SK-N-DZ (cell line): ENCODE results near the gene PHKA2.
"Not testable (repeated sequence)": the region's sequence is repeated elsewhere in the genome, so short reads cannot be mapped to it uniquely, and the experiment has no call there.

ENCODE experiments used
- DNase-seq: peaks from one replicate; pipeline ENCODE4 v3.0.0-alpha.2; 2015; ENCODE audit warnings: low spot score

Gene PHKA2

DNA sequence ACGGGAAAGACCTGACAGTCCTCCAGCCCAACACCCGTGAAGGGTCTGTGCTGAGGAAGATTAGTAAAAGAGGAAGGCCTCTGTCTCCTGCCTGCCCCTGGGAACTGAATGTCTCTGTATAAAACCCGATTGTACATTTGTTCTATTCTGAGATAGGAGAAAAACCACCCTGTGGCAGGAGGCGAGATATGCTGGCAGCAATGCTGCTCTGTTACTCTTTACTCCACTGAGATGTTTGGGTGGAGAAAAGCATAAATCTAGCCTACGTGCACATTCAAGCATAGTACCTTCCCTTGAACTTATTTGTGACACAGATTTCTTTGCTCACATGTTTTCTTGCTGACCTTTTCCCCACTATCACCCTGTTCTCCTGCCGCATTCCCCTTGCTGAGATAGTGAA, 3.7 kb downstream of the PHKA2 start:
- DNase-seq, result not testable (repeated sequence)

DNA sequence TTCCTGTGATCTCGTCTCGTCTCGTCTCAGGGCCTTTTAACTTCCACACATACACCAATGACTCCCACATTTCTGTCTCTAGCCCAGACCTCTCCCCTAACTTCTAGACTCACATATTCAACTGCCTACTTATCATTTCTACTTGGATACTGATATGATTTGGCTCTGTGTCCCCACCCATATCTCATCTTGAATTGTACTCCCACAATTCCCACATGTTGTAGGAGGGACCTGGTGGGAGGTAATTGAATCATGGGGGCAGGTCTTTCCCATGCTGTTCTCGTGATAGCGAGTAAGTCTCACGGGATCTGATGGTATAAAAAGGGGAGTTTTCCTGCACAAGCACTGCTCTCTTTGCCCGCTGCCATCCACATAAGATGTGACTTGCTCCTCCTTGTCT, 8.9 kb downstream of the PHKA2 start:
- no peak for DNase-seq

DNA sequence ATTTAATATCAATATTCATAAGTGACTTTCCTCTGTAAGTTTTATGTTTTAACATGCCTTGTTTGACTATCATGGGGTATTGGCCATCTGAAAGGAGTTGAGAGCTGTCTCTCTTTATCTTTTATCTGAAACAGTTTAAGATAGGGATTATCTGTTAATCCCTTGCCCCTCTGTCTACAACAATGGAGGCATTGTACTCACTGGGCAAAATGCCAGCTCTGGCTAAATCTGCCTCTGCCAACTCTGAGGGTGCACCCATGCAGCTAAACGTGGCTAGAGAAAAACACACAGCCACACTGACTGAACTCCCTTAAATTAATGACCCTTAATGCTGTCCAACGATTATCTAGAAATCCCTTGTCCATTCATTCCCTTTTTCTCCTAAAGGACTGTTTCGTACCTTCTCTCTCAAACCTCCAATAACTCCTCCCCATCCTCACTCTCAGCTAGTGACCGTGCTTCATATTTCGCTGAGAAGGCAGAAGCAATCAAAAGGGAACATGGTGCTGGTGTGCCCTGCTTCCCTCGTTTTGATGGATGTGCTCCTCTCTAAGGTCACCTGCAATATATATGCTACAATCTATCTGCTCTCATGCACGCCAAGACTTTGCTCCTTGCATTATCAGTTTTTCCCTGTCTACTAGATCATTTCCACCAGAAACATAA, 10.3 kb downstream of the PHKA2 start:
- DNase-seq, result no peak

DNA sequence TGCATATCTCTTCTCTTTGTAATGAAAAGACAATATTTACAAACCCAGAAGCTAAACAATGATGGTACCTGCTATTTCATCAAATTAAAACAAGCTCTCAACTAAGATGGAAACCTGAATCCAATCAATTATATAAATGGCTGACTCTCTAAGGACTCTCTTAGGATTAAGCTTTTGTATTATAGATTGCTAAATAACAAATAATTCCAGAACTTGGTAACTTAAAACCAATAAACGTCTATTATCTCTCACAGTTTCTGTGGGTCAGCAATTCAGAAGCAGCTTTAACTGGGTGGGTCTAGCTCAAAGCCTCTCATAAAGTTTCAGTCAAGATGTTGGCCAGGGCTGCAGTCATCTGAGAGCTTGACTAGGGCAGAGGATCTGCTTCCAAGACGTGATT, 12.4 kb downstream of the PHKA2 start:
- DNase-seq, result no peak

DNA sequence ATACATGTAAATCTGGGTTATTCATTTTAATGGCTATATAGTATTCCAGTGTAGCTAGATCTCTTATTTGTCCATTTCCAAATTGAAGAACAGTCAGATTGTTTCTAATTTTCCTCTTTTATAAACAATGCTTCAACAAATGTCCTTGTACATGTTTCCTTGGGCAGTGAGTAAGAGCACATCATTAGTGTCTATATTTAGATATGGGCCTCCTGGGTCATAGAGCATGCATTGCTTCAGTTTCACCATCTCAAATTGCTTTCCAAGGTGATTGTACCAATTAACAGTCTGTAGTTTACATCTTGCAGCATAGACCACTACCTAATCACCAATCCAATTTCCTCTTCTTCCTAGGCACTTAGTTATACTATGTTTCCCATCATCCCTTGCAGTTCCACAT, 13.4 kb downstream of the PHKA2 start:
- DNase-seq, result no peak

DNA sequence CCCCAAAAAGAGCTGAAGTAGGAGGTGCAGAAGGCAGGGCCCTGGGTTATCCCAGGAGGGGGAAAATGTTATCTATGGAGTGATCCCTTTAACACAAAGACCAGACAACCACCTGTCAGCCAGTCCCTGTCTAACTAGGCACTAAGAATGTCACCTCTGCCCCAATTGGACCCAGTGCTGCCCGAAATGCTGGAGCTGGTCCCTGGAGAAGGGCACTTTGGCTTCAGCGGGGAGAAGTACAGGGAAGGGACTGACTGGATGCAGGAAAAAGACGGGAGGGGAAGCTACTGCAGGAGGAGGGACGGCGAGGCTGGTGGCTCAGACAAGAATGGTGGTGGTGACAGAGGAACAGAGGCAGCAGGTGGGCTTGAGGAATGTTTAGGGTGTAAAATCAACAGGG, 17.3 kb downstream of the PHKA2 start:
- DNase-seq, result no peak

DNA sequence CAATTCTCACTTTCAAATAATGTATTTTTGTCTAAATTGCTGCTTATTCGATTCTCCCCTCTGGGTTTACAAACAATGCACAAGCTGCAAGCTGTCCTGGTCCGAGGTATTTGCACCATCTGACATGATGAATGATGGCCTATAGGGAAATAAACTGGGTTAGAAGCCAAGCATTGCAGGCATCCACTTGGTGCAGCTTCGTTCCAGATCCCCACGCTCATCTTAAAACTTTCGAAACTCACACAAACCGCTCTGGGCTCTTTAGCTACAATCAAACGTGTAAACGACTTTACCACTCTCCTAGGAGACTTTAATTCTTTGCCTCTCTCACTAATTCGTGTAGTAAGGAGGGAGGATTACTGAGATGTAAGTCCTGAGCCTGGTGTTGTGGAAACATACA, 19.0 kb downstream of the PHKA2 start:
- no peak for DNase-seq

DNA sequence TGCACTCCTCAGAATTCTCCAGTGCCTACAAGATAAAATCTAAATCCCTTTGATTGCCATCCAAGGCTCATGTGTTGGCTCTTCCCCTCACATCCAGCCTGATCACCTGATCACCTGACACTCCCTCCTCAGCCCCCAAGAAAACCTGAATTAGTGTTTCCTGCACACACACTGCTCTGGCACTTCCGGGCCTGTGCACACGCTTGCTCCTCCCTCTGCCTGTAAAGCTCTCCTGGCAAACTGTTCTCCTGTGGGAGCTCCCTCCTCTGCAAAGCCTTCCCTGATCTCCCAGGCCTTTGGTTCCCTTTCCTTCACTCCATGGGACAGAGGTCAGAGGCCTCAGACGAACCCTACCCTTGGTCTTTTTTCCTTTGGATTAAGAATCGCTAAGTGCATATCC, 19.9 kb downstream of the PHKA2 start:
- DNase-seq, result no peak

DNA sequence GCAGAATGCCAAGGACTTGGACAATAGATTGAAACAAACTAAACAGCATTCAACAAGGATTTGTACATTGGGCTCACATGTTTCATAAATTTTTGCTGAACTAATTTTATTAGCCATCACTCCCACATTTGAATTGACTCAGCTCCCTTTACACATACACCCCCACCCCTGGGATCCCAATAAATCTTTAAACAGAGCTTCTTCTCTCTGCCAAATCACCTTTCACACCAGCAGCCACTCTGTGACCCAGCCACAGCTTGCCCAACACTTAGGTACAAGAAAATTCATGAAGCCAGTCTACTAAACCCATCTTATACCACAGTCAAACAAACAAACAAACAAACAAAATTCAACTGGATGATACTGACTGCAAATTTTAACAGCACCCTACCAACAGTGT, 21.6 kb downstream of the PHKA2 start:
- DNase-seq, result no peak

DNA sequence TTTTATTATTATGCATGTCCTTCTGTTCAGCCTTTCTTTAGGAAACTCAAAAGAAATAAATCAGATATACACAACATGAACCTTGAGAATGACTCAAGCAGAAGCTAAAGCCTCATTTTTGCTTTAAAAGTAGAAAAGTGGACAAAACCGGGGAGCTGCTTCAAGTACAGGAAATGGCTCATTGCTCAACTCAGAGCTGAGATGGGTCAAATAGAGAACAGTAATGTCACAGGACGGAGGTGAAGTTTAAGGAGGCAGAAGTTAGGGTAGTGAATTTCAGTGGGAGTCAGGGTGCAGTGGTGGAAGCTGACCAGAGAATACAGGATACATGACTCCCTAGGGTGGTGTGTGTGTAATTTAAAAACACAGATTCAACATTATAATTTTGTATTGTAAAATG, 22.2 kb downstream of the PHKA2 start:
- no peak for DNase-seq

DNA sequence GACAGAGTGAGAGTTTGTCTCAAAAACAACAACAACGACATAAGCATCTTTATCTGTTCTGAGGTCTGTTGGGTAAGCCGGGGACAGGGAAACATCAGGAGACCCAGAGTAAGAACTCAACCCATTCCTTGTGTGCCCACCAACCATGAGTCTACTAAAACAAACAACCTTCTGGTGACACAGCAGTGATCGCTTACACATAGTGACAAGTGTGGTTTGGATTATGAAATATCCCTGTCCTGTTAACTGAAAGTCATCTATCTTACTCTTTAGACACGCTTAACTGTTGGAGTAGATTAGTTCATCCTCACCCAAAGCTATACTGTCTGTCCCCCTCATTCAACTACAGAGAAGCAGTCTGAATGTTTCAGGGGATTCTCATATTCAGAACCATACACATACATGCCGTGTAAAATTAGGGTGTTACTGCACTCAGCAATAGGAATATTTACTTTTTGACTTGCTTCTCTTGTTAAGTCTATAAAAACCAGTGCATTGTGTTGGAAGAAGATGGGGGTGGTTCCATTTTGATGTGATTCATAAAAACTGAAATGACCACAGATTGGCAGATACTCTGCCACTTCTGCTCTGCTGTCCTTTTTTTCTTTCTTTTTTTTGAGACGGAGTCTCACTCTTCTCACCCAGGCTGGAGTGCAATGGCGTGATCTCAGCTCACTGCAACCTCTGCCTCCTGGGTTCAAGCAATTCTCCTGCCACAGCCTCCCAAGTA, 27.4 kb downstream of the PHKA2 start:
- DNase-seq, result no peak

DNA sequence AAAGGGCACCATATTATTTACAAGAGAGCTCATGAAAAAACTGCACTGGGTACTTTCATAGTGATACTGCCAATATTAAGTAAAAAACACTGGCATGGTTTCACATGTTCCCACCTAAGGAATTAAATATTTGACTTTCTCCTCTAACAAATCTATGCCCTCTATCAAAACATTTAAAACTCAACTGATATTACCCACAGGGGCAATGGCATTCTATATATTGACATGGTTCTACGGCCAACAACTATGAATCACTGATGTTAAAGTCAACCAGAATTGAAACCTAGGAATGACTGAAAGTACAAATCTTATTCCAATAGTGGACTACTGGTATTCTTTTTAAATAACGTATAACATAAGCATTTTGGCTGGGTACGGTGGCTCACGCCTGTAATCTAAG, 28.2 kb downstream of the PHKA2 start:
- DNase-seq, result no peak

DNA sequence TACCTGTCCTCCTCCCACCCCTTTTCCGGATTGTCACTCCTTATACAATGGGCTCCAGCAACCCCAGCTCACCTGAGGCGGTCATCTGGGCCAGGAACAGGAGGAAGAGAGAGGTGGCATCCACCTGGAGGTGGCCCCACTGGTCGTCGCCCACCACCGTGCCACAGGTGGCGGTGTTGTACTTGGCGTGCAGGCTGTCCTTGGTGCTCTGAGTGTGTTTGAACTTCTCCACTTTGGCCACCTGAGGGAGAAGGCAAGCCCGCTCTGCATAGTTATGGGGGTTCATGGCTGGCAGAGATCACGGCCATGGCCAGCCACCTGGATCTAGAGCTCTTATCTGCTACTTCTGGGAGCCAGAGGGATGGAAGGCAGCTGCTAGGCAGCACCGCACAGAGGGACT, 32.9 kb downstream of the PHKA2 start:
- no peak for DNase-seq

DNA sequence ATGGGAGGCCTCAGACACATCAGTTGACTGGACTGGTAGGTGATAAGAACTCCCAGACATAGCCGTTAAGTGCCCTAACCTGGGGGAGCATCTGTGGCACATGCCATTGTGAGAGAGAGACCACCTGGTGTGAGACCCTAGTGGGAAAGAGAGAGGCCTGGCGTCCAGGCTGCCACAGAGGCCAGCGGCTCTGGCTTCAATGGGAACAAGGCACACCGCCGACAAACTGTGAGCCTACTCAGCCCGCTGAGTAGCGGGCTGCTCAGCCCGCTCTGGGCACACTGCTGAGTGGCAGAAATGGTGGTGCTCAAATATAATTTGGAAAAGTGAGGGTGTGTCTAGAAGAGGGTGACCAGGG, 34.0 kb downstream of the PHKA2 start:
- DNase-seq, result no peak

DNA sequence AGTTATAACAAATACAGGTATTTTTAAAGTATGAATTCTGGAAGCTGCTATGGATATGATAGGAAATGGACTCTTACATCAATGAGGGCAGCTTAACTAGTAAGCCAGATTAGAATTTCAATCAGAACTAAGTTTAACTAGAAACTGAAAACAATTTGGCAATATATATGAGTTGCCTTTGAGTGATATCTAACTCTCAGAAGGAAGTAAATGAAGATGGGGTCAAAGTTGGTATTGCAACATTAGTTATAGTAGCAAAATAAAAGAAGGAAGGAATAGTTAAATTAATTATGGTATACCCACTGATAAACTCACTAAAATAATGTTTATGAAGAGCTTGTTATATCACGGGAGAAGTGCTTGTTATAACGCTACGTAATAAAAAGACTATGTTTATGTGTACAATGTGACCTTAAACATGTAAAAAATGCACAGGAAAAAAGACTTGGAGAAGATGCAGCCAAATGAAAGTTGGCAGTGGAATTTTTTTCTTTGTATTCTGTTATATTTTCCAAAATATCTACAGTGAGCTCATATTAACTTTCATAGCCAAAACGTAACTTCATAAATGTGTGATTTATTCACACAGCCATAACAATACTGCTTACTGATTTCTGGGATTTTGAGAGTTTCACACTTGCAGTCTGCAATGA, 34.5 kb downstream of the PHKA2 start:
- DNase-seq, result no peak

DNA sequence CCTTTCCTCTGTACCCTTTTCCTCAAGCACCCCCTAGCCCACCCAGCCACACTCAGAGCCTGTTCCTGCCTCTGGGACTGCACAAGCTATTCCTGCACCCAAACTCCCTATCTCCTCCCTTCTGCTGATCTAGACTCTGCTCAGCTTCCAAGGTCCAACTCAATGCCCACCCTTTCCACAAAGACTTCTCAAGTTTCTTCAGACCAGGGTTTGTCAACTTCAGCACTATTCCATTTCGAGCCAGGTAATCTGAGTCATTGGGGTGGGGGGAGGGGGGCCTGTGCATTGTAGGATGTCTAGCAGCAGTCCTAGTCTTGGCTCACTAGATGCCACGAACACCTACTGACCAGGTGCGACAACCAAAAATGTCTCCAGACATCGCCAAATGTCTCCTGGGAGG, 37.3 kb downstream of the PHKA2 start:
- DNase-seq, result no peak

DNA sequence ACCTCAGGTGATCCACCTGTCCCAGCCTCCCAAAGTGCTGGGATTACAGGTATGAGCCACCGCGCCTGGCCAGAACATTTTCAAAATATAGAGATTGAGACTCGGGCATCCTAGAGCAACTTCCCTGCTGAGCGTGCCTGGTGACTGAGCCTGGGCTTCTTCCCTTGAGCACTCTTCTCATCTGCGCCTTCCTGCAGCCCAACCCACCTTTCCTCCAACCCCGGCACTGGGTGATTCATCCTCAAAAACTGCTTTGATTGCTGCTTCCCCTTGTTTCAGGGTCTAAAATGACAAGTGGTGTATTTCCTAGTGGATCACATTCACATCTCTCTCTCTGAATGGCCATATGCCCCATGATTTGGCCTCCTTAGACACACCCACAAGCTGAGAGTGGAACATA, 37.8 kb downstream of the PHKA2 start:
- DNase-seq, result no peak

DNA sequence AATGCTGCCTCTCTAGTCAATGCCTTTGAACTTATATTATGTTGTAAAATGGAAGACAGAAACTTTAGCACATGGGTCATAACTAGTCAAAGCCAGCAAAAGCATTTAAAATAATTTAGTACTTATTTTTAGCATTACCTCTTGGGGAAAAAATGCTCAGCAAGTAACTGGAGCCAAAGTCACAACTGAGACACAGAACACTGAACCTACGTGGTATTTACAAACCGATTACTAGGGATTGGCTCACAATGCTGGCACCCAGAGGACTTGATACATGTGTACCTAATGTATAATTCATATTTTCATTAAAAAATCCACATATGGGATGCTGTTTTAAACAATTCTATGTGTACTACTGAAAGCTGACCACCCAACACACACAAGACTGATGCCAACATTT, 38.4 kb downstream of the PHKA2 start:
- no peak for DNase-seq

DNA sequence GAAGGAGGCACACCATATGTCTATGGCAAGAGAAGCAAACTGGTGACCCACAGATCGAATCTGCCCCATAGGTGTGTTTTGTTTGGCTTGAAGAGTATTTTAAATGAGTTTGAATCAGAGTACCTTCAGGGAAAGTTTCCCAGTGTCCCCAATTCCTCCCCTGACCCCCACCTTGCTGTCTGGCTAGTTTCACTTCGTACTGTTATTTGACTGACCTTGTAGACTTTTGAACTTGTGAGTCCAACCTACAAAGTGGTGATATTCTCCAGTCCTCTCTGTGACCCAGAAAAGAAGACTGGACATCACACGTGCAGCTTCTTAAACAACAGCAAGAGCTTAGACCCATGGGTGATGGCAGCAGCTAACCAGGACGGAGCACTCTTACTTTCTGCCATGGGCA, 39.4 kb downstream of the PHKA2 start:
- DNase-seq, result no peak

DNA sequence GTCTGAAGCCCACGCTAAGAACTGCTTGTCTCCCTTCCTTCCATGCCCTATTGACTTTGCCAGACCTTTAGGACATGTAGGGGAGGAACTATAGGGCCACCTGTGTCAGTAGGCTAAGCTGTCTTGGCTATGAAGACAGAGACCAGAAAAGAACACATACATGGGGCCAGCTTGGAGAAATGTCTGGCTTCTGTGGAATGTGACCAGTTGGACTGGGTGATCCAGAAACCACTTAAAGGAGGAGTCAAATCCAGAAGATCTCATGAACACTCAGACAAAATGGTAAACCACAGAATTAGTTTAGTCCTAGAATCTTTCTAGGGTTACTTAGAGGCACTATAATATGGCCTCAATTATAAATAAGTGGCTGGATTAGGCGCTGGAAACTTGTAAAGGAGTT, 42.0 kb downstream of the PHKA2 start:
- no peak for DNase-seq

DNA sequence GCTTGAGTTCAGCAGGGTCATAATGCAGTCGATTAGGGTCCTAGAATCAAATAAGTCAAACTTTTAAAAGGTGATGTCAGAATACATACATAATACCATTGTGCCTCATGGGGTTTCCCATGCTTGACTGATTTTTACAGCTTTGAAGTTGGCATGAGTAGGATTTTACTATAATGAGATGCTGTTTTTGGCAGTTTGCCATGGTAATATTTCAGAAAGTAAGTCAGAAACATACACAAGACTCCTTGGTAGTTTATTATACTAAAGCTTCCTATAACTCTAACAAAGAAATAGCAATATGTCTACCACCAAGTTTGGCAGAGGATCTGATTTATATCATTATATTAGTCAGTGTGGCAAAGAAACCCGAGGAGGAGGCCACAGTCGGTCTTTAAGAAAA, 45.2 kb downstream of the PHKA2 start:
- no peak for DNase-seq

DNA sequence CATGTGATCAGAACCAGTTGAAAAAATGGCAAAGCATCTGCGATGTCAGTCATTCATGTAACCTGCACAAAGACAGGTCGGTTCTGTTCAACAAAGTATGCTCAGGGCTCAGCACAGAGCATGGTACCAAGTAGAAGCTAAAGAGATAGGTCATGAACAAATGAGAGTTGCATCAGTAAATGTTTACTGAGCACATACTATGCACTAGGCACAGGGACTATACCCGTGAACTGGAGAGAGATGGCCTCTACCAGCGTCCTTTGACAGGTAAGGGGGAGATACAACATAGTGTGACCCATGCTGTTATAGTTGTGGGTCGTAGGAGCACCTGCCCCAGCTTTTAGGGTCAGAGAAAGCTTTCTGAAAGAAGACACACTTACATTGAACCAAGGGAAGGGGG, 46.7 kb downstream of the PHKA2 start:
- DNase-seq, result no peak

DNA sequence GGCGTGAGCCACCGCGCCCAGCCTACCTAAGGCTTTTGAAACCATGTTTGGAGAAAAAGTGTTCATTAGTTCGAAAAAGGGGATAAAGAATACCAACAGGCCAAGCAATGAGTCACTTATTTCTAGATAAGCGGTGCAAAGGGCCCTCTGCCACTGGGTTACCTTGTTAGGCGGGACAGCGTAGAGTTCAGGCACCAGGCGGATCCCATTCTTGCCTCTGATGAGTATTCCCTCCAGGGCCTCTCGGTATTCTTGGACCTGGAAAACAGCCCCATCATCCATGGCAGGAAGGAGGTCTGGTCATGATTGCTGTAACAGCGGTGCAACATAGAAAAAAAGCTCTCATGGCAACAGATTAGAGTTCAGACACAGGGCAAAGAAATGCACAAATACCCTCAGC, 48.0 kb downstream of the PHKA2 start:
- DNase-seq, result no peak
